CD4-positive, alpha-beta T cell treated with Interleukin-4 for 4 hours (primary cell): ENCODE results near the gene DNAH9.

Experiments
- DNase-seq: peaks from one replicate; pipeline ENCODE4 v3.0.0-alpha.2; 2020

The DNAH9 gene

DNA sequence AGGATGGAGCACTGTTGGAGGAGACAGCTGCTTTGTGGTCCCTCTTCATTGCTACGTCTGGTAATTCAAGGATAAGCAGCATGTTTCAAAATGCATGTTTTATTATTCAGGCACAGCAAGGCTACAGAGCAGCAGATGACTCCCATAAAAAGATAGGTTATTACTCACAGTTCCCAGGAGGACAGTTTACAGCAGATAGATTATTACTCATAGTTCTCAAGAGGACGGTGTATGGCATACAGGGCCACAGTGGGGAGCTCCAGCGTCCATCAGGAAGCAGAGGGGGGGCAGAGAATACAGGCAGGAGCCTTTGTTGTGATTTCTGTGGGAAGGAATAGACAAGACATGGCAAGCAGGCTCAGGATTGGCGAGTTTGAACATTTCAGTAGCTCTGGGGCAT, 72.9 kb downstream of the DNAH9 start:
- DNase-seq = no peak

DNA sequence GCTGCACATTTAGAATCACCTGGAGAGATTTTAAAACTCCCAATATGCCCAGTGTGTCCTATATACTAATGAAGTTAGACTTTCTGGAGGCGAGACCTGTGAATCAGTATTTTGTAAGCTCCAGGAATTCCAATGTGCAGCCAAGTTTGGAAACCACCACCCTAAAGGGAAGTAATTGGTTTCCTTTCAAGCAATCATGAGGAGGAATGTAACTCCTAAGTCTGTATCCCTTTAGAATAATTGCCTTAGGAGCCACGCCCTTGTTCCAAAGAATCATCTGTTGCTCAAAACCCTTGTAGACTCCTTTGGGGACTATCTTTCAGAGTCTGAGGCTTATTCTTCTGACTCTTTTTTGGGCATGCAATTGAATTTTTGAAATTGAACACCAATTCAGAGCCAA, 84.4 kb downstream of the DNAH9 start:
- DNase-seq = no peak

- DNase-seq = no peak
These were observed 92.4 kb downstream of the DNAH9 start for GRCh38 chr17:11690681-11691080.

- no peak for DNase-seq
These were observed 94.4 kb downstream of the DNAH9 start for GRCh38 chr17:11692688-11693087.

- DNase-seq = no peak
These were observed 95.0 kb downstream of the DNAH9 start for GRCh38 chr17:11693284-11693683.

DNA sequence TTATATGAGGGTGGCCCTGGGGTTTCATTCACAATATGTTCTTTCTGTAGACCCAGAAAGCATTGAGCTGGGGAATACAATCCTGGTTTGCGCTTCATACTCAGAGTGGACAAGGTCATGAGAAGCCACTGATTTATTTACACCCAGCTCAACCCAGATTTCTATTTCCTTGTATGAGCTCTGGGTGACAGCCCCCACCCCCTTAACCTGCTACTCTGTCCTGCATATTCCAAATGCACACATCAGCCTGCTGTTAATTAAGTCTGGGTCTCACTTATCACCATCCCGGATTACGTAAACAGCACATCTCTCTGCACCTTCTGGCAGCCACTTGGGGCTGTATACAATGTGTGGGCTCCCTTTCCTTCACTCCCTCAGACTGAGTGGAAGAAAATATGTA, 102.4 kb downstream of the DNAH9 start:
- no peak for DNase-seq

GRCh38 chr17:11701911-11702310, 103.6 kb downstream of the DNAH9 start:
- no peak for DNase-seq

DNA sequence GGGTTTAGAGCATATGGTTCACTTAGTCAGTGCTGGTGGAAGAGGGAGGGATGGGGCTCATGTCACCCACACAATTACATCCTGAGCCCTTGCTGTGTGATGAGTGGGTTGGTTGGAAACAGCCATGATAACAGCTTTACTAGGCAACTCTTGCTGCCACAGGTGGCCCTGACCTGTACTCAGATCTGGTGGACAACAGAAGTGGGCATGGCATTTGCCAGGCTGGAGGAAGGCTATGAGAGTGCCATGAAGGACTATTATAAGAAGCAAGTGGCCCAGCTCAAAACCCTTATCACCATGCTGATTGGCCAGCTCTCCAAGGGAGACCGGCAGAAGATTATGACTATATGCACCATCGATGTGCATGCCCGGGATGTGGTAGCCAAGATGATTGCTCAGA, 105.8 kb downstream of the DNAH9 start:
- no peak for DNase-seq

DNA sequence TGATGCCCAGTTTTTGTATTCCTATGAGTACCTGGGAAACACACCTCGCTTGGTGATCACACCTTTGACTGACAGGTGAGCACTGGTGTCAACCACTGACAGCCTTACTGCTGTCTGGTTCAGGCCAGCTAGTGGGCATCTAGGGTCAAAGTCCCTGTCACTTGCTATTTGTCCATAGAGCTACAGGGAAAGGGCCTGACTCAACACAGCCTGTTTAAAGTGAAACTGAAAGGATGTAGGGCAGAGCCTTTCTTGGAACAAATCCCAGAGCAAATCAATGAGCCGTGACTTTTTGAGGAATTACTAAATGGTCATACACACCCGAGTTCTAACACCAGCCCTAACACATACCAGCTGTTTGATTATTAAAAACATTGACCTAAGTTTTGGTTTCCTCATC, 106.8 kb downstream of the DNAH9 start:
- no peak for DNase-seq

DNA sequence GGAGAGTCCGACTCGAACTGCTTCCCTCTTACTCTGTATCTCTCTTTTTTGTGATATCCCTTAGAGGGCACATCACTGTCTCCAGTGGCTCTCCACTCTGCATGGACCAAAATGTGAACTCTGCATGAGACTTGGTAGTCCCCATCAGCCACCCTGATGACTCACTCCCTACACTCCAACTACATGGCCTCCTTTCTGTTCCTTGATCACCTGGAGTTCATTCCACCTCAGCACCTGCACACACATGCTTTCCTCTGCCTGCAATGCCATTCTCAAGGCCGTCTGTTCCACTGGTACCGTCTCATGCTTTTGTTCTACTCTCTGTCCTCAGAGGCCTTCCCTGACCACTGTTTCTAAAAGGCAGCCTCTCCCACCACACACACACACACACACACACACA, 109.3 kb downstream of the DNAH9 start:
- no peak for DNase-seq

GRCh38 chr17:11712456-11712855, 114.2 kb downstream of the DNAH9 start:
- no peak for DNase-seq

GRCh38 chr17:11719203-11719602, 120.9 kb downstream of the DNAH9 start:
- no peak for DNase-seq

DNA sequence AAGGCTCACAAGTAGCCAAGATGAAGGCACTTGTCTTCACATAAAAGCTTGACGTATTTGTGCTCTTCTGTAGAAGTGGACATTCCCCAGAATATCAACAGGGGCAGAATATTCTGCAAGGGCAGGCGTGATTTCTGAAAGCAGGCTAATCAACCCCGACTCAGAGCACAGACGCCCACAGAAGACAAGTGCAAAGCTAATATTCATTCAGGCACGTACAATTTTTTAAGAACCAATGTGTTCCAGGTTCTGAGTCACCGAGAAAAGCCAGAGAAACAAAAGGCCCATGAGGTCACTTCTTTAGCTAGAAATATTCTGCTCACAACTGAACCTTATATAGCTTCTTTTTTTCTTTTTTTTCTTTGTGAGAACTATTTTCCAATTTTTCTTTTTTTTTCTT, 121.6 kb downstream of the DNAH9 start:
- DNase-seq = no peak

GRCh38 chr17:11720816-11721215, 122.5 kb downstream of the DNAH9 start:
- no peak for DNase-seq

DNA sequence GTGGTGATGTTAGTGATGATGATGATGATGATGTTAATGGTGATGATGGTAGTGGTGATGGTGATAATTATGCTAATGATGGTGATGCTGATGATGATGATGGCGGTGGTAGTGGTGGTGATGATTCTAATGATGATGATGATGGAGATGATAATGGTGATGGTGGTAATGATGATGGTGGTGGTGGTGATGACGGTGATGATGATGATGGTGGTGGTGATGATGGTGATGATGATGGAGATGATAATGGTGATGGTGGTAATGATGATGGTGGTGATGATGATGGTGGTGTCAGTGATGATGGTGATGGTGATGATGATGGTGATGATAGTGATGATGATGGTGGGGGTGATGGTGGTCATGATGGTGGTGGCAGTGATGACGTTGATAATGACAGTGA, 132.5 kb downstream of the DNAH9 start:
- no peak for DNase-seq

DNA sequence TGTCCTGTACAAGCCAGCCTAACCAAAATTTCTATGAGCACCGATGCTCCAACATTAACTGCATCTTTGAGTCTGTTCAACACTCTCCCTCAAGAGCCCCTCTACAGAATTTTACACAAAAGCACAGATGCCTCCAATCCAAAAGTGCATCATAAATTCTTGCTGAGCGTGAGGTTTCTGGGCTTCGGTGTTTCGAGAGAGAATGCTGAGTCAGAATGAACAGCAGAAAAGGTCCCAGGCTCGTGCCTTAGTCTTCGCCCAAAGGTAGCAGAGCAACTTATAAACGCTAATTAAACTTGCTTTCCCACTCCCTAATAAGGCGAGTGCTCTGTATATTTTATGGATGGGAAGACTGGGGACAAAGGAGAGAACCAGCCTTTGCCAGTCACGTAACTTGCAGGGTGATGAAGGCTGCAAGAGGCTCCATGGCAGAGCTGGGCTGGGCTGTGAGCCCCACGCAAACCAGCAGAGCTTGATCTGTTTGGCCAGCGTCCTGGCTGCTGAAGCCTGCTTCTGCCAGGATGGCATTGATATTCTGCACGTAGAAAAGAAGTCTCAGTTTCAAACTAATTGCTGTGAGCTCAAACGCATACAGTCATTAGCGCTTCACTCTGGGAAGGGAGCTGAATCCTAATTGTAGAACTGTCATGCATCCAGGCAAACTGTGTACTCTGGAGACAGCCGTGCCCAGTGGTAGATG, 138.5 kb downstream of the DNAH9 start:
- no peak for DNase-seq

GRCh38 chr17:11737313-11737679, 139.0 kb downstream of the DNAH9 start:
- DNase-seq = no peak

DNA sequence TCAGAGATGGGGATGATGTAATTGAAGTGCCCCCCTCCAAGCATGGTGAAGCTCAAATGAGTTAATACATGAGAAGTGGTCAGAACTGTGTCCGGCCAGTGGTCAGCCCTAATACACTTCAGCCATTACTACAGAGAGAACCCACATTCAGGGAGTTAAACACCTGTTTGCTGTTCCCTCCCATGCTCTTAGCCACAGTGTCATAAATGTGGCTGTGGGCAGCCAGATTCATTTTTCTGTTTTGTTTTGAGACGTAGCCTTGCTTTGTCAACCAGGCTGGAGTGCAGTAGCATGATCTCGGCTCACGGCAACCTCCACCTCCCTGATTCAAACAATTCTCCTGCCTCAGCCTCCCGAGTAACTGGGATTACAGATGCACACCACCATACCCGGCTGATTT, 139.9 kb downstream of the DNAH9 start:
- DNase-seq = no peak

- DNase-seq = no peak
These were observed 141.1 kb downstream of the DNAH9 start for GRCh38 chr17:11739351-11739750.

GRCh38 chr17:11739848-11740247, 141.6 kb downstream of the DNAH9 start:
- no peak for DNase-seq

DNA sequence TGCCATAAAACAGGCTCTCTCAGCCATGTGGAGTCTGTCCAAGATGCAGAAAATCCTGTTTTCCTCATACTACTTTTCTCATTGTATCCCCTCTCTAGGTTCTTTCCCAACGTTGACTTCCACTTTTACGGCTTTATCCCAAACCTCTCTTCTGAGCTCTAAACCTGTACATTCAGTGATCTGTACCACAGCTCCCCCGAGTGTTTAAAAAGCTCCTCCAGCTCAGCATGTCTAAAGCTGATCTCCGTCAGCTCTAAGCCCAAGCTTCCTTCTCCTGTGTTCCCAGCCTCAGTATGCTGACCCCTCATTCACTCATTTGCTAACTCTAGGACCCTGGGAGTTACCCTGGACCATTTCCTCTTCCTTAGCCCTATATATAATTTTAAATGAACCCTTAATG, 144.6 kb downstream of the DNAH9 start:
- DNase-seq = no peak

- no peak for DNase-seq
These were observed 146.4 kb downstream of the DNAH9 start for GRCh38 chr17:11744696-11745095.

GRCh38 chr17:11747441-11747840, 149.2 kb downstream of the DNAH9 start:
- DNase-seq = no peak

DNA sequence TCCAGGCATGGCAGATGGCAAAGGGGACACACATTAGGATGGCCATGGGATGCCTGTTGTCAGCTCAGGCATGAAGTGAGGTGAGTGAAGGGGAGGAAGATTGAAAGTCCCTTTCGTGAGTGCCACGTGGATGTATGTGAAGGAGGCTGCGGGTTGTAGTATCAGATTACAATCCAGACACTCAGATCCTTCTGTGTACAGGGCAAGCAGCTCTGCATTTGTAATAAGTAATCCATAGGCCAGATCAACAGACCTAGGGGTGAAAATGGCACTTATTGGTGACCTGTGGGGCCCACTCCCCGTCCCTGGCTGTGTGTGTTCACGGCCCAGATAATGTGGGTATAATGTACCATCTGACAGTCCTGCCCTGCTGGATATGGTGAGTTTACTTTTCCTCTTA, 159.5 kb downstream of the DNAH9 start:
- DNase-seq = no peak

DNA sequence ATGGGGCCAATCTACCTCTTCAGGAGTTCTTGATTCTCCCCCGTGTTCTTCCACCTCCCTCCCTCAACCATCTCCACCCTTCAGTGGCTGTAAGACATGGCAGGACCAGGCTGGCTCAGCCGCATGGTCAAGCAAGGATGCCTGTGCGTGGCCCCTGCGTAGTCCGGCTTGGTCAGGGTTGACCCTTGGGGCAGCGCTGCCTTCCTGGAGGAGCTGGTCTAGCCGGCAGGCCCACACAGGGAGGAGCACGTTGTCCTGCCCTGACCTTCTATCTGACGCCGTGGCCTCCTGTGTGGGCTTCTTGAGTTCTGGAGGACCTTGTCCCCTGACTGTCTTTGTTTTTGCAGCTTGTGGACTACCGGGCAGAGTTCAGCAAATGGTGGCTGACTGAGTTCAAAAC, 169.8 kb downstream of the DNAH9 start:
- no peak for DNase-seq

GRCh38 chr17:11768981-11769380, 170.7 kb downstream of the DNAH9 start:
- DNase-seq = no peak
